ENCODE data around the gene RCVRN. TPM values are rescaled to one million over a fixed set of nuclear protein-coding genes. Genes with fewer than 3 reads are reported as not detected.

Gene RCVRN
- polyA plus RNA-seq, 3 donors from 2014 or later, result not detected

Other genes with a start within 250 kb of the RCVRN start
- gene DHRS7C, start 113.7 kb downstream of the RCVRN start, polyA plus RNA-seq, result not detected
- gene GSG1L2, start 83.2 kb downstream of the RCVRN start, polyA plus RNA-seq, result not detected
- not detected for gene GLP2R, start 79.3 kb downstream of the RCVRN start, polyA plus RNA-seq